Measurements from ENCODE around the gene PTCH1.

DNA sequence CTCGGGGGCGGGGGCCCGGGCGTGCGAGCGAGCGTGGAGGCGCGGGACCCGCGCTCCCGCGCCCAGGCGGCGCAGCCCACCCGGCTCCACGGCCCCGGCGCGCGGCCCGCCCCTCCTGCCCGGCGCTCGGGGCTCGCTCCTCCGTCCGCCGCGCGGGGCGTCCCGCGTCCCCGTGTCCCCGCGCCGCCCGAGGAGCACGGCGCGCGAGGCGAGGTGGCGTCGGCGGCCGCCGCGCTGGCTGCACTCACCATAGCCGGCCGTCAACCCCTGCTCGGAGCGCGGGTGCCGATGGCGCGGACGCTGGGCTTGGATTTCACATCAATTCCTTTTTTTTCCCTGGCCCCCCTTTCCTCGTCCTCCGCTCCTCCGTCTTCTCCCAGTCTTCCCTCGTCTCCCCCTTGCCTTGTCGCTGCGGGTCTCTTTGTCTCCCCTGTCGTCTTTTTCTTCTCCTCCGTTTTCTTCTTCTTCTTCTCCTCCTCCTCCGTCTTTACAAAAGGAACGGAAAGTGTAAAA is 494 bp downstream of the PTCH1 start:
- TF ChIP-seq CTCF (conservative IDR thresholded peaks at IDR 0.05) (no peak), EZH2 (IDR thresholded peaks at IDR 0.05; ENCODE audit: low read depth) (no peak)

Data from PC-9 (cell line).